Body of pancreas (tissue), 4 donors: ENCODE data around the gene RPS6KA2. TPM values are rescaled to one million over a fixed set of nuclear protein-coding genes. Genes with fewer than 3 reads are reported as not detected.

ENCODE experiments used
- ATAC-seq: fragments of 150-250 bp; one replicate; pipeline ENCODE4 v1.9.1; 2016
- DNase-seq, 4 donors: peaks; one replicate each; pipeline ENCODE4 v3.0.0-alpha.2; 2019
- H3K27ac ChIP-seq, 4 donors: fragments of 200-600 bp; sonication (generic); 1 replicate in 3 of 4; 2 replicates in 1 of 4; pipeline versions ENCODE4 v1.5.1 to v1.6.1; 2016 to 2019; ENCODE audit warnings: mild to moderate bottlenecking in 1 of 4, mixed read lengths in 1 of 4, moderate library complexity in 1 of 4
- H3K27me3 ChIP-seq, 2 donors: fragments of 200-600 bp; sonication (generic); one replicate each; pipeline ENCODE4 v1.6.0; 2016; ENCODE audit warnings: mild to moderate bottlenecking in 1 of 2
- H3K36me3 ChIP-seq, 2 donors: fragments of 200-600 bp; sonication (generic); replicated peaks in 1 of 2; 2 replicates each; pipeline ENCODE4 v1.5.1; 2016; ENCODE audit warnings: low read depth in 2 of 2; ENCODE audit not compliant: insufficient read depth in 1 of 2
- H3K4me1 ChIP-seq: fragments of 200-600 bp; sonication (generic); one replicate; pipeline ENCODE4 v1.6.0; 2016
- H3K4me3 ChIP-seq, 2 donors: fragments of 200-600 bp; sonication (generic); 1 replicate in 1 of 2; 2 replicates in 1 of 2; pipeline ENCODE4 v1.5.1; 2016 to 2019
- H3K9me3 ChIP-seq, 3 donors: fragments of 200-600 bp; sonication (generic); 1 replicate in 2 of 3; 2 replicates in 1 of 3; pipeline ENCODE4 v1.5.1; 2016
- POLR2A ChIP-seq, 3 donors: fragments of 450-650 bp; IDR thresholded peaks; one replicate each; pipeline ENCODE4 v1.6.1; 2016; ENCODE audit warnings: antibody characterized with exemption in 3 of 3, mild to moderate bottlenecking in 2 of 3
- WGBS, 2 donors: methylation state at CpG; one replicate each; pipeline ENCODE4 v1.1.5; 2017; 5-methylcytosine and 5-hydroxymethylcytosine counted together
- intact Hi-C: fragments of 100-400 bp; cut with DNase I; formaldehyde crosslinking; loops from one replicate; pipeline ENCODE4 v1.15.1; 2023
- total RNA-seq, 2 donors: library from RNA; depleted of rRNA; stranded (reverse); fragments of >200 nt; gene quantifications; one replicate each; pipeline ENCODE4 v1.1.0, GENCODE V29; 2016
- TF ChIP-seq, protein P1 (sequence below), 7 experiments: fragments of 450-650 bp in 4 of 7; fragments of 200-600 bp in 3 of 7; sonication (generic) in 3 of 7; IDR thresholded peaks; one replicate each; pipeline ENCODE4 v1.5.1; 2016 to 2019; ENCODE audit warnings: antibody characterized with exemption in 7 of 7

Gene RPS6KA2
- total RNA-seq, 2 donors from 2014 or later: 24.4 to 53.7 TPM

DNA sequence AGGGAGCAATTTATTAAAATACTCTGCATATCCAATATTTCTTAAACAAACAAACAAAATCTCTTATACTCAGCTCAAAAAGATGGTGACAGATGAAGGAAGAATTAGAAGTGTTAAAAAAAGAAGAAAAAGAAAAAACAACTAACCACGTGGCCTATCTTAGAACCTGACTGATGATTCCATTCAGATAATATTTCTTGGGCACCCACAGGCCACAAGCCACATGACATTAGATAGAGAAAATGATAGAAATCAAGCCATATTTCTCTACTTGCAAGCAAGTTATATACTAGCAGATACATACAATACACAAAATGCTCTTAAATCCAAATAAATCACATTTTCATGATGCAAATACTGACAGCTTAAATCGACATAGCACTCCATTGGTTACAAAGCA, 26.1 kb downstream of the RPS6KA2 start:
- no peaks in the 10 kb centered on the region for H3K36me3 ChIP-seq
- no peaks in the 10 kb centered on the region for H3K9me3 ChIP-seq
- H3K4me3 ChIP-seq: no peak overlapping the region
- no peaks in the 10 kb centered on the region for H3K4me1 ChIP-seq
- H3K27ac ChIP-seq: no peak overlapping the region
- H3K27me3 ChIP-seq: no peaks in the 10 kb centered on the region
- no peak for ATAC-seq
- WGBS, 2 donors: 65 to 73% methylated on average over 2 of the region's 2 CpGs
- intact Hi-C loops: no loop called here
- no peak for DNase-seq
- no peak for TF ChIP-seq POLR2A (IDR thresholded peaks at IDR 0.05)
- TF ChIP-seq, protein P1, sequence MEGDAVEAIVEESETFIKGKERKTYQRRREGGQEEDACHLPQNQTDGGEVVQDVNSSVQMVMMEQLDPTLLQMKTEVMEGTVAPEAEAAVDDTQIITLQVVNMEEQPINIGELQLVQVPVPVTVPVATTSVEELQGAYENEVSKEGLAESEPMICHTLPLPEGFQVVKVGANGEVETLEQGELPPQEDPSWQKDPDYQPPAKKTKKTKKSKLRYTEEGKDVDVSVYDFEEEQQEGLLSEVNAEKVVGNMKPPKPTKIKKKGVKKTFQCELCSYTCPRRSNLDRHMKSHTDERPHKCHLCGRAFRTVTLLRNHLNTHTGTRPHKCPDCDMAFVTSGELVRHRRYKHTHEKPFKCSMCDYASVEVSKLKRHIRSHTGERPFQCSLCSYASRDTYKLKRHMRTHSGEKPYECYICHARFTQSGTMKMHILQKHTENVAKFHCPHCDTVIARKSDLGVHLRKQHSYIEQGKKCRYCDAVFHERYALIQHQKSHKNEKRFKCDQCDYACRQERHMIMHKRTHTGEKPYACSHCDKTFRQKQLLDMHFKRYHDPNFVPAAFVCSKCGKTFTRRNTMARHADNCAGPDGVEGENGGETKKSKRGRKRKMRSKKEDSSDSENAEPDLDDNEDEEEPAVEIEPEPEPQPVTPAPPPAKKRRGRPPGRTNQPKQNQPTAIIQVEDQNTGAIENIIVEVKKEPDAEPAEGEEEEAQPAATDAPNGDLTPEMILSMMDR (IDR thresholded peaks at IDR 0.05): no peak

DNA sequence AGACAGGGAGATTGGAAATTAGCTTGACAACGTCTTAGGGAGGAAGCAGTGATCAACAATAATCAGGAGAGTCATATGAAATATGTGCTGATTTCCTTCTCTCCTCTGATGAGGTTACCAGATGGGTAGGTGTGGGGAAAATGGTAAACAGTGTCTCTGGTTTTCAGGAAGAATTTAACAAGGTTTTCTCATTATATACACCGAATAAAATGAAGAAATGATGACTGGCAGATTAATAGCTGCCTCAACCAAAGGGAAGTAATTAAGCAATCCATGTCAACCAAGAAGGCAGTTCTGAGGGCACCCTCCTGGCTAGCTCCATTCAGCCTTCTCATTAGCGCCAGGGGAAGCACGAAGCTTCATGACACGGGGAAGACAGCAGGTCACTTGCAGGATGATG, 27.8 kb downstream of the RPS6KA2 start:
- H3K9me3 ChIP-seq: no peaks in the 10 kb centered on the region
- no peak overlapping the region for H3K4me3 ChIP-seq
- no peaks in the 10 kb centered on the region for H3K36me3 ChIP-seq
- DNase-seq (no peak), ATAC-seq (no peak)
- intact Hi-C loops: no loop called here
- H3K27ac ChIP-seq: peak overlapping the region in 1 of 4 donors; percentile 39
- H3K4me1 ChIP-seq: no peaks in the 10 kb centered on the region
- 58 to 66% methylated on average over 5 of the region's 5 CpGs for WGBS, 2 donors
- TF ChIP-seq POLR2A (IDR thresholded peaks at IDR 0.05): no peak
- no peaks in the 10 kb centered on the region for H3K27me3 ChIP-seq

DNA sequence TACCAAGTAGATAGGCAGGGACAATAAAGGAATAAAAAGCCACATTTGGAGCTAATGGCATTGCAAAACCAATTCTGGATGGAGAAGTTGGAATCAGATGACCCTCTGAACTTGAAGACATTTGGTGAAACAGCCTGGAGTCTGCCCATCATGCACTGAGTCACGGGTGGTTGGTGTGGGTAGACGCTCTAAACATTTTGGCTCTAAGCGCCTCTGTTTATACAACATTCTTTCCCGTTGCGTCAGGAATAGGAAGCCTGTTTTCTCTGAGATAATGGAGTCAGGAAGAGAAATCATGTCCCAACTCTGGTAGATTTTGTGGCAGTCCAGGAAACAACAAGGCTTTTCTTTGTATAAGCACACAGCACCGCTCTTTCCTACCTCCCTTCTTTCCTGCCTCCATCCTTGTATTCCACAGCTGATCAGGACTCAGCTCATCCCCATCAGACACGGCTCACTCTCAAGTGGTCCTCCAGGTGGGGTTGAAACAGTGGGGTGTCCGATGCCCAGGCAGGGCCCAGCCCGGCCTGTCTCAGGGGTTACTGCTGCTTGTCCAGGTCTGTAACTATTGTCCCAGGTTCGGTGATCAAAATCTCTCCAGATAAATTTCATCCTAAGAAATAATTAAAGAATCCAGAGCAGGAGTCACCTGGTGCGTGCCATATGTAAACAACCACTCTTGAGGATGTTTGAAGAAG, 28.5 kb downstream of the RPS6KA2 start:
- WGBS, 2 donors: 75 to 81% methylated on average over 11 of the region's 11 CpGs
- H3K27ac ChIP-seq: peak overlapping the region in 1 of 4 donors; percentile 39
- ATAC-seq (peak; percentile 63), DNase-seq (peak in 1 of 4 donors; percentile 49)
- H3K9me3 ChIP-seq: no peaks in the 10 kb centered on the region
- intact Hi-C loops: no loop called here
- H3K4me3 ChIP-seq: no peak overlapping the region
- H3K4me1 ChIP-seq: no peaks in the 10 kb centered on the region
- no peaks in the 10 kb centered on the region for H3K36me3 ChIP-seq
- TF ChIP-seq, protein P1 (IDR thresholded peaks at IDR 0.05): no peak
- TF ChIP-seq POLR2A (IDR thresholded peaks at IDR 0.05): no peak
- no peaks in the 10 kb centered on the region for H3K27me3 ChIP-seq

DNA sequence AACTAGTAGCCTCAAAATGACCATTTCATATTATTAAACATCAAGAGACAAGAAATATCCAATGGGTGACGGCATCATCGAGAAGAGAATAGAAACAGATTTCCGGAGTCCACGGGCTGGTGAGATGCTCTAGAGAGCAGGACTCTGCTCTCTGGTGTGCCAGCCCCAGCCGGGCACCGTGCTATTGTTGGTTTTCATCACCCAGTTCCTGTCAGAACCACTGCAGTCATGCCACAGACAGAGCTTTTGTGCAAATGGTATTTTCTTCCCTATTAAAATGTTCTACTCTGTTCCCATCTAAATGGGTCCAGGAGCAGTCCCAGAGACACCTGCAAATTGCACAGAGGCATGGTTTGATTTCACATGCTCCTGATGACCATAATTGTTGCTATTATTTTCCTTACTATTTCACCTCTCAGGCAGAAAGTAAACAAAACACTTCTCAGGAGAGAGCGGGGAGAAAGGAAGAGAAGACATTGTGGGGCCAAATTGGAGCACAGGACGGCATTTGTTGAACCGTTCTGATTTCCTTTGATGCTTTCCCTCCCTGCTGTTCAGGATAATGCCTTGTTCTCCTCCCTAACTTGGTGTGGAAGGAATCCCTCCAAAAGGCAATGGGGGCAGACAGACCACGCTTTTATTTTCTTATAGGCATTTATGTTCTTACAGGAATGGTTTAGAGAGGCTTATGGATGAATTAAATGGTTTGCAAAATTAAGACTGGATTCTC, 29.2 kb downstream of the RPS6KA2 start:
- H3K36me3 ChIP-seq: no peaks in the 10 kb centered on the region
- H3K9me3 ChIP-seq: no peaks in the 10 kb centered on the region
- no peaks in the 10 kb centered on the region for H3K4me1 ChIP-seq
- ATAC-seq: no peak
- H3K27ac ChIP-seq: peak overlapping the region in 1 of 4 donors; percentile 23
- TF ChIP-seq POLR2A (IDR thresholded peaks at IDR 0.05): no peak
- TF ChIP-seq, protein P1 (IDR thresholded peaks at IDR 0.05): no peak
- H3K4me3 ChIP-seq: no peak overlapping the region
- no peak for DNase-seq
- 81 to 90% methylated on average over 10 of the region's 10 CpGs for WGBS, 2 donors
- H3K27me3 ChIP-seq: no peaks in the 10 kb centered on the region
- intact Hi-C loops: no loop called here

DNA sequence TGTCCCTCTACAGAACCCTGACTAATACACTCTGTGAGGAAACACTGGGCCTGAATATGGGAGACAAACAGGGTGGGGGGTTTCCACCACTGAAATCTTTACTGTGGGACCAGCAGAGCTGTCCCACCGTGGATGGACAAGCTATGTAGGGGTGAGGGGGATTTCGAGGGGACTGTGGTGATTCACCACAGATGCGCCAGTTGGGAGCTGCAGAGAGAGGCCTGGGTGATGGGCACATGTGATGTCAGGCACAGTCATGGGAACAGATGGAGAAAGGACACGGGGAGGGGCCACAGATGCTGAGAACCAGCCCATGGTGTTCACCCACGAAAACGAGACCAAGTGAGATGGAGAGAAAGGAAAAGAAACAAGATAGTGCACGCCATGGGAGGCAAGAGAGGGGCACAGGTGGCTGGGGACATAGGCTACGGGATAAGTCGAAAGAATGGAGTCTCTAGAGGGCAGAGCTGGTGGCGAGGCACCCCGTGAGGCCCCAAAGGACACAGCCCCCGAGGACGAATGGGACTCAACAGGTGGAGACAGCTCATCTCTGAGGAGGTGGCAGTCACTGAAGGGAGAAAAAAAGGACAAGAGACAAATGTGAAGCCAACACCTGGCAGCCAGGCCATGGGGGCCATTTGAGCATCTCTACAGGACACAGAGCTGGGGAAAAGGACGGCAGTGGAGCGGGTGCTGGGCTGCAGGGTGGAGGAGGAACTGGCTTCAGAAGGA, 30.1 kb downstream of the RPS6KA2 start:
- Histone ChIP-seq H3K4me1 (no peaks in the 10 kb centered on the region), H3K9me3 (no peaks in the 10 kb centered on the region), H3K36me3 (no peaks in the 10 kb centered on the region), H3K4me3 (no peak overlapping the region), H3K27ac (no peak overlapping the region), H3K27me3 (no peaks in the 10 kb centered on the region)
- ATAC-seq (no peak), DNase-seq (no peak)
- TF ChIP-seq POLR2A (IDR thresholded peaks at IDR 0.05): no peak
- TF ChIP-seq, protein P1 (IDR thresholded peaks at IDR 0.05): no peak
- WGBS, 2 donors: 88 to 94% methylated on average over 15 of the region's 15 CpGs
- intact Hi-C loops: no loop called here
